ENCODE data around the gene ALPI. TPM values are rescaled to one million over a fixed set of nuclear protein-coding genes. Genes with fewer than 3 reads are reported as not detected.

Gene ALPI
- total RNA-seq, 2 donors from 2014 or later, result not detected

GRCh38 chr2:232473467-232473890 lies 17.5 kb downstream of the ALPI start:
- ATAC-seq (no peak), DNase-seq (ENCODE audit: low spot score in 2 of 2) (peak in 1 of 2 donors; percentile 13)
- Mint-ChIP-seq H3K36me3 (peaks cover 0 to 20% of the 10 kb centered on the region in 2 donors), H3K27ac (no peak overlapping the region), H3K9me3 (peaks cover 17 to 20% of the 10 kb centered on the region in 2 donors)

DNA sequence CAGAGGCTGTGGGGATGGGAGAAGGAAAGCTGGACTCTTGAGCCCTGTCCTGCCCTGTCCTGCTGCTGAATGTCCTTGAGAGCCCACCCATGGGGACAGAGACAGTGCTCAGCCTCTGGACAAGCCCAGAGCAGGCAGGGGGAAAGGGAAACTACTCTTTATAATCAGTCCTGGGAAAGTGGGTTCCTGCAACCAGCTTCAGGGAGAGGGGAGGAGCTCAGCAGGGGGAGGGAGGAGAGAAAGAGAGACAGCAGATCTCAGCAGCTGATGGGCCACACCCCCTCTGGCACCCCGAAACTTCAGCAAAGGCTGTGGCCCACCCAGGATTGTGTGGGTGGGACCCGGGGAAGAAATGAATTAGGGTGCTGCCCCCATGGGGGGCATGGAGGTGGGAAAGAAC lies 20.1 kb downstream of the ALPI start:
- peaks cover 17 to 20% of the 10 kb centered on the region in 2 donors for H3K9me3 Mint-ChIP-seq
- H3K36me3 Mint-ChIP-seq, result peaks cover 0 to 20% of the 10 kb centered on the region in 2 donors
- H3K27ac Mint-ChIP-seq, result no peak overlapping the region
- ATAC-seq (no peak), DNase-seq (ENCODE audit: low spot score in 2 of 2) (peak in 1 of 2 donors; percentile 21)

DNA sequence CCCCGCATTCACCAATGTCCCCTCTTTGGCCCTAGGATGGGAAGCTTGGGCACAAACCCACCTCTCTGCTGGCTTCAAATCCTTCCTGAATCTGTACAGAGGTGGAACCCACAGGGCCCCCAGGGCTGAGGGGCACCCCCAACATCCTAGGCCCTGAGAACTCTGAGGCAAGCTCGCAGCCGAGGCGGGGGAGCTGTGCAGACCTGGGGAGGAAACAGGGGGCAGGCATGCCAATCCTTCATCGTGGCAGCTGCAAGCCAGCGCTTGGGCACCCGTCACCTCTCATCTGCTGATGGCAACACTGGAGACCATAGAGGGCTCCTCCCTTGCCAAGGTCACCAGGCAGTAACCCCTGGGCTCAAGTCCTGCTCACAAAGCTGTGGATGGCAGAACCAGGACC lies 20.8 kb downstream of the ALPI start:
- no peak for ATAC-seq
- no peak overlapping the region for H3K27ac Mint-ChIP-seq
- no peak for DNase-seq (ENCODE audit: low spot score in 2 of 2)
- H3K9me3 Mint-ChIP-seq, result peaks cover 12 to 13% of the 10 kb centered on the region in 2 donors
- H3K36me3 Mint-ChIP-seq, result peaks cover 0 to 15% of the 10 kb centered on the region in 2 donors

DNA sequence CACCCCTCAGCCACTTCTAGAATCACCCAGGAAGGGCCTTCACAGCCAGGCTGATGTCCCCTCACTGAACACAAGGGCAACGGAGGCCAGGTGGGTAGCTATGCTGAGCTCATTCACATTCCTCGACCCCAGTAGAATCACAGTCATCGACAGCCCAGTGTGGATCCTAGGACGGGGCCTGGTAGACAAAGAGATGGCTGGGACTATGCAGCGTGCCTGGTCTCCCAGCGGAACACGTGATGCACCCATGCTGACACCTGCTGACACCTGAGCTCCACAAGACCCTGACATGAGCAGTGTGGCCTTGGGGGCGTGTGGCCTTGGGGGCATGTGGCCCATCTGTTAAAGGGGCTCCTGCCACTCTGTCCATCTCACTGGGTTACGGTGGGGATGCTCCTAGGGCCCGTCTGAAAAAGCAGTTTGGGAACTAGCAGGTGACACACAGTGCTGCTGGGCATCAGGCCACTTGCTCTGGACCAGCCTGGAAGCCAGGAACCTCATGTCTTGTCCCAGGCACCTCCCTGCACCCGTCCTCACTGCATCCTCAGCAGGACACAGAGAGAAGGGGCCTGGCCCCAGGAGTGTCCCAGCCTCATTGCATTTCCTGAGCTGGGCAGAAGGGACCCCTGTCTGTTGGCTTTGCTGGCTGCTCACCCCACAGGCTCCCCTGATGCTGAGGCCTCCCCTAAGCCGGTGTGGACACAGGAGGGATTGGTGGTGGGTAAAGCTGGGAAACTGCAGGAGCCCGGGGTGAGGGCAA lies 22.0 kb downstream of the ALPI start:
- no peak for ATAC-seq
- Mint-ChIP-seq H3K9me3 (peaks cover 2 to 3% of the 10 kb centered on the region in 2 donors), H3K27ac (no peak overlapping the region), H3K36me3 (peaks cover 0 to 5% of the 10 kb centered on the region in 2 donors)
- DNase-seq (ENCODE audit: low spot score in 2 of 2), result peak in 1 of 2 donors; percentile 52

DNA sequence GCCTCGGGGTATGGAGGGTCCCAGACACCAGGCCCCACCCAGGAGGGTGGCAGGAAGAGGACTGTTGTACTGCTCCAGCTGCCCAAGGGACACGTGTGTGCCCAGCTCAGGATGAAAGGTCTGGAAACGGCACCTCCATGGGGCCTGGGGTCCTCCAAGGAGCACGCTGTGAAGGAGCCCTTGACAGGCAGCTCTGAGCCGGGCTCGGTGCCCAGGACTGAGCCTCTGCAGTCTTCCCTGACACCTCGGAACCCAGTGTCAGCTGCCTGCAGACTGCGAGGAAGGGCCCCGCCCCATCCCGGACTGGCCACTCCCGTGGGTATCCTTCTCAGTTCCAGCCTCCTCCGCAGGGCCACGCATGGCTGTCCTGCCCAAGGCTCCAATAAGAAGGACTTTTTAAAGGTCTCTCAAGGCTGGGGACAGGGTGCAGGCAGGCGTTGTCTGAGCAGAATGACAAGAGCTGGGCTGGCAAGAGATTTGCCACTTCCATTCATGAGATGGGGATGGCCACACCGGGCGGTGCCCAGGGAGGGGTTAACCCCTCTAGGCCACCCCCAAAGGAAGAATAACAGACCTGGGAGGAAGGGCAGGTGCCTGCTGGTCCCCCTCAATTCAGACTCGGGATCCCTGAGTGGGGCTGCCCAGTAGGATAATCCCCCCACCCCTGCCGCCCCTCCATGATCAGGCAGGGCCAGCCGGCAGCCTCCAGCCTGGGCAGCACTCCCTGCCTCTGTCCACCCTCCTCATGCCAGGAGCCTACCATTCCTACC lies 22.8 kb downstream of the ALPI start:
- DNase-seq (ENCODE audit: low spot score in 2 of 2) (peak in 1 of 2 donors; percentile 48), ATAC-seq (no peak)
- no peaks in the 10 kb centered on the region for H3K9me3 Mint-ChIP-seq

GRCh38 chr2:232479341-232480200 lies 23.6 kb downstream of the ALPI start:
- H3K9me3 Mint-ChIP-seq, result no peaks in the 10 kb centered on the region
- H3K36me3 Mint-ChIP-seq, result no peaks in the 10 kb centered on the region
- ATAC-seq, result no peak

More for the DNA sequence above, 22.8 kb downstream of the ALPI start:
- peak overlapping the region in 1 of 2 donors; percentile 50 for H3K27ac Mint-ChIP-seq
- H3K36me3 Mint-ChIP-seq, result no peaks in the 10 kb centered on the region

GRCh38 chr2:232480201-232481190 lies 24.5 kb downstream of the ALPI start:
- ATAC-seq, result no peak
- no peak for DNase-seq (ENCODE audit: low spot score in 2 of 2)
- Mint-ChIP-seq H3K36me3 (no peaks in the 10 kb centered on the region), H3K27ac (no peak overlapping the region), H3K9me3 (no peaks in the 10 kb centered on the region)

More at GRCh38 chr2:232479341-232480200, 23.6 kb downstream of the ALPI start:
- DNase-seq (ENCODE audit: low spot score in 2 of 2), result no peak
- H3K27ac Mint-ChIP-seq, result peak overlapping the region in 1 of 2 donors; percentile 50

- H3K9me3 Mint-ChIP-seq, result no peaks in the 10 kb centered on the region
- DNase-seq (ENCODE audit: low spot score in 2 of 2) (no peak), ATAC-seq (no peak)
- H3K36me3 Mint-ChIP-seq, result no peaks in the 10 kb centered on the region
- no peak overlapping the region for H3K27ac Mint-ChIP-seq
These were observed 25.6 kb downstream of the ALPI start for GRCh38 chr2:232481322-232482140.

GRCh38 chr2:232482301-232483238 lies 26.6 kb downstream of the ALPI start:
- no peak for ATAC-seq

DNA sequence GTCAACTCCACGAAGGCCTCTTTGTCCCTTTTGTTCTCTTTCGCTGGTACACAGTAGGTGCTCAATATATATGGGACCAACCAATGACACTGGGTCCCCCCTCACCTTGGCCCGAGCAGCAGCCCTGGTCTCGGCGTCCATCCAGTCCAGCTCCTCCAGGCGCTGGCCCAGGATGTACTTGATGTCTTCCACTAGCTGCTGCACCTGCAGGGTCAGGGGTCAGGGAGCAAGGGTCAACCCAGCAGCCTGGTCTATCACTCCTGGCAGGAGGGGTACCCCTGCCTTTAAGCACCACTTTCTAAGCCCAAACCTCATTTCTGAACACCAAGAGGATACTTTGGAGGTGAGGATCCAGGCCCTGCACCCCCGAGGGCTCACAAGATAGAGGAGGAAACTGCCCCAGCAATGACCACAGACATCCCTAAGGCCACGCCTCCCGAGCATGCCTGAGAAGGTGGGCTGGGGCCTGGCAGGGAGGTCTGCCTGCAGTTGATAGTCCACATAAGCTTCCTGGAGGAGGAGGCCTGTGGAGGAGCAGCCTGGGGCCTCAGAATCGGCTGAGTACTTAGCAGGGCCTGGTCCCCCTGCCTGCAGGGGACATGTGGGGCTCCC lies 27.5 kb downstream of the ALPI start:
- Mint-ChIP-seq H3K9me3 (no peaks in the 10 kb centered on the region), H3K27ac (no peak overlapping the region), H3K36me3 (no peaks in the 10 kb centered on the region)
- DNase-seq (ENCODE audit: low spot score in 2 of 2) (no peak), ATAC-seq (no peak)

More at GRCh38 chr2:232482301-232483238, 26.6 kb downstream of the ALPI start:
- H3K27ac Mint-ChIP-seq, result no peak overlapping the region
- H3K9me3 Mint-ChIP-seq, result no peaks in the 10 kb centered on the region
- no peak for DNase-seq (ENCODE audit: low spot score in 2 of 2)
- H3K36me3 Mint-ChIP-seq, result no peaks in the 10 kb centered on the region

DNA sequence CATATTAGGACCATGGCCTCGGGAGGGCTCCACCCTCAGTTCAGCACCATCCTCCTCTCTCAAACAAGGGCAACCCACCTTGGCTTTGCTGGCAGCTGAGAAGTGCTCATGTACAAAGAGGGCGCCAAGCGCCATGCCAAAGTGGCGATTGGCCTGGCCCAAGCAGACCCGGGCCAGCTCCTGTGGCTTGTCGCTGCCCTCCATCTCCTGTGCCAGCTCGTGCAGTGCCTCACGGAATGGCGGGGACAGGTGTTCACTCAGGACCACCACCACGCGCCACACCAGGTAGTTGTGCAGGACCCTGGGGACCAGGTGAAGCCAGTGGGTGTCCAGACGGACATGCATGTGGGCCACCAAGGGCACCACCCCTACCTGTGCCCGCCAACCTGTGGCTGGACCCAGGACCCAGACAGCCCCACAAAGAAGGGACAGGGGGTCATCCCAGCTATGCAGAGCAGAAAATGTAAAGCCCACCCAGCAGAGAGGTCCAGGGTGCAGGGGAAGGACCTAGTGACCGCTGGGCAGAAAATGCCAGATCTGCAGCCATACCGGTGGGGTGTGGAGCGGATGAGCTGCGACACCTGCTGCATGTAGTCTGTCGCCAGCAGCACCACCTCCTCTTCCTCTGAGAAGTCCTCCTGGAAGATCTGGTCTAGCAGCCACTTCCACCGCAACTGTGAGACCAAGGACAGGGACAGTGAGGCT lies 28.1 kb downstream of the ALPI start:
- Mint-ChIP-seq H3K36me3 (no peaks in the 10 kb centered on the region), H3K9me3 (no peaks in the 10 kb centered on the region), H3K27ac (no peak overlapping the region)
- DNase-seq (ENCODE audit: low spot score in 2 of 2) (no peak), ATAC-seq (no peak)

- Mint-ChIP-seq H3K9me3 (no peaks in the 10 kb centered on the region), H3K36me3 (no peaks in the 10 kb centered on the region), H3K27ac (peak overlapping the region in 1 of 2 donors; percentile 65)
- DNase-seq (ENCODE audit: low spot score in 2 of 2) (no peak), ATAC-seq (no peak)
These were observed 28.8 kb downstream of the ALPI start for GRCh38 chr2:232484628-232485347.
